ENCODE measurements around the gene TMEM174. TPM values are rescaled to one million over a fixed set of nuclear protein-coding genes. Genes with fewer than 3 reads are reported as not detected.

TMEM174 gene
- total and polyA plus RNA-seq, 2 of the 4 experiments (the other 2 are of a cell fraction), result not detected

- Histone ChIP-seq H3K56ac (ENCODE audit: extremely low read depth, insufficient read depth, low read length) (no peak overlapping the region), H3K36me3 (ENCODE audit: control insufficient read depth, insufficient read depth, low read length) (no peaks in the 10 kb centered on the region), H3K79me1 (ENCODE audit: low read depth in 1 of 2, low read length in 2 of 2) (no peaks in the 10 kb centered on the region), H3K4ac (ENCODE audit: low read depth, low read length) (no peak overlapping the region; the same call in 1 of the 2 replicates), H3K18ac (ENCODE audit: low read depth, low read length) (no peak overlapping the region), H2AK9ac (replicated peaks; ENCODE audit: low read depth, low read length, poor library complexity) (no peak overlapping the region), H3K23ac (ENCODE audit: low read depth, low read length) (no peak overlapping the region), H3K4me2 (ENCODE audit: low read depth, low read length) (no peak overlapping the region), H3K4me1 (ENCODE audit: control insufficient read depth, insufficient read depth, low read length) (peaks cover 3% of the 10 kb centered on the region; the same call in 1 of the 2 replicates), H3K9me1 (ENCODE audit: insufficient read depth, low read length) (0 out of 2 replicates have a peak, but pooled peaks cover 3% of the 10 kb centered on the region), H2AK5ac (ENCODE audit: low read depth, low read length) (no peak overlapping the region), H2AFZ (replicated peaks; ENCODE audit: low read length, poor library complexity) (no peak overlapping the region), H4K5ac (ENCODE audit: low read depth, low read length) (no peak overlapping the region), H3K9ac (ENCODE audit: low read depth, low read length) (no peak overlapping the region), H2BK20ac (ENCODE audit: low read depth, low read length) (no peak overlapping the region), H2BK5ac (ENCODE audit: low read depth, low read length, poor library complexity, severe bottlenecking) (no peak overlapping the region), H4K91ac (ENCODE audit: insufficient read depth, low read depth, low read length) (no peak overlapping the region), H2BK120ac (ENCODE audit: low read depth, low read length) (no peak overlapping the region), H3K14ac (replicated peaks; ENCODE audit: low read depth, low read length) (no peak overlapping the region), H3K9me3 (ENCODE audit: control insufficient read depth, insufficient read depth, low read length) (no peaks in the 10 kb centered on the region), H3K4me3 (ENCODE audit: insufficient read depth, low read depth, low read length) (no peak overlapping the region), H3K27ac (ENCODE audit: insufficient read depth, low read length) (no peak overlapping the region), H2BK15ac (ENCODE audit: low read depth, low read length) (no peak overlapping the region), H4K8ac (ENCODE audit: low read depth in 2 of 2, low read length in 2 of 2) (no peak overlapping the region), H4K20me1 (ENCODE audit: insufficient read depth, low read length) (no peaks in the 10 kb centered on the region), H3K27me3 (ENCODE audit: control insufficient read depth, insufficient read depth, low read length) (peaks cover 1% of the 10 kb centered on the region; the same call in 1 of the 2 replicates)
- intact Hi-C loops (cut with micrococcal nuclease) (no loop called here), dilution Hi-C loops (cut with HindIII; ENCODE audit: low sequenced_read_pairs, unreplicated experiment) (no loop called here), in situ Hi-C loops (cut with MboI; ENCODE audit: low sequenced_read_pairs) (no loop called here)
- ChIA-PET CTCF (no interaction called here), POLR2A (ENCODE audit: unreplicated experiment) (no interaction called here)
- no peak for ATAC-seq (ENCODE audit: low read depth)
- DNase-seq, result no peak
- no peak for TF ChIP-seq POLR2A (IDR thresholded peaks at IDR 0.05; ENCODE audit: low read depth, low read length)
- TF ChIP-seq RCOR1 (IDR thresholded peaks at IDR 0.05; ENCODE audit: insufficient replicate concordance, low read length), result no peak
- WGBS, 2 experiments (ENCODE audit: extremely low coverage in 2 of 2, insufficient read length in 1 of 2), result 83% methylated on average over 1 of the region's 7 CpGs; no CpG with 5 or more reads in 1 of the 2 experiments
- no TSS peak for BruUV-seq (replicated peaks)
Observed at GRCh38 chr5:73153513-73153912, 19.5 kb upstream of the TMEM174 start.

Measured in IMR-90 (cell line).